Stimulated activated CD4-positive, alpha-beta T cell treated with anti-CD3 and anti-CD28 coated beads, Interleukin-12 subunit alpha, Interleukin-12 subunit beta, amount 100 ng/mL, for 4 hours (primary cell): Measurements from ENCODE around the gene VPS39.
"Not testable (repeated sequence)": the region's sequence is repeated elsewhere in the genome, so short reads cannot be mapped to it uniquely, and the experiment has no call there.

Experiments
- DNase-seq: peaks from one replicate; pipeline ENCODE4 v3.0.0-alpha.2; 2020

VPS39 gene, protein sequence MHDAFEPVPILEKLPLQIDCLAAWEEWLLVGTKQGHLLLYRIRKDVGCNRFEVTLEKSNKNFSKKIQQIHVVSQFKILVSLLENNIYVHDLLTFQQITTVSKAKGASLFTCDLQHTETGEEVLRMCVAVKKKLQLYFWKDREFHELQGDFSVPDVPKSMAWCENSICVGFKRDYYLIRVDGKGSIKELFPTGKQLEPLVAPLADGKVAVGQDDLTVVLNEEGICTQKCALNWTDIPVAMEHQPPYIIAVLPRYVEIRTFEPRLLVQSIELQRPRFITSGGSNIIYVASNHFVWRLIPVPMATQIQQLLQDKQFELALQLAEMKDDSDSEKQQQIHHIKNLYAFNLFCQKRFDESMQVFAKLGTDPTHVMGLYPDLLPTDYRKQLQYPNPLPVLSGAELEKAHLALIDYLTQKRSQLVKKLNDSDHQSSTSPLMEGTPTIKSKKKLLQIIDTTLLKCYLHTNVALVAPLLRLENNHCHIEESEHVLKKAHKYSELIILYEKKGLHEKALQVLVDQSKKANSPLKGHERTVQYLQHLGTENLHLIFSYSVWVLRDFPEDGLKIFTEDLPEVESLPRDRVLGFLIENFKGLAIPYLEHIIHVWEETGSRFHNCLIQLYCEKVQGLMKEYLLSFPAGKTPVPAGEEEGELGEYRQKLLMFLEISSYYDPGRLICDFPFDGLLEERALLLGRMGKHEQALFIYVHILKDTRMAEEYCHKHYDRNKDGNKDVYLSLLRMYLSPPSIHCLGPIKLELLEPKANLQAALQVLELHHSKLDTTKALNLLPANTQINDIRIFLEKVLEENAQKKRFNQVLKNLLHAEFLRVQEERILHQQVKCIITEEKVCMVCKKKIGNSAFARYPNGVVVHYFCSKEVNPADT

DNA sequence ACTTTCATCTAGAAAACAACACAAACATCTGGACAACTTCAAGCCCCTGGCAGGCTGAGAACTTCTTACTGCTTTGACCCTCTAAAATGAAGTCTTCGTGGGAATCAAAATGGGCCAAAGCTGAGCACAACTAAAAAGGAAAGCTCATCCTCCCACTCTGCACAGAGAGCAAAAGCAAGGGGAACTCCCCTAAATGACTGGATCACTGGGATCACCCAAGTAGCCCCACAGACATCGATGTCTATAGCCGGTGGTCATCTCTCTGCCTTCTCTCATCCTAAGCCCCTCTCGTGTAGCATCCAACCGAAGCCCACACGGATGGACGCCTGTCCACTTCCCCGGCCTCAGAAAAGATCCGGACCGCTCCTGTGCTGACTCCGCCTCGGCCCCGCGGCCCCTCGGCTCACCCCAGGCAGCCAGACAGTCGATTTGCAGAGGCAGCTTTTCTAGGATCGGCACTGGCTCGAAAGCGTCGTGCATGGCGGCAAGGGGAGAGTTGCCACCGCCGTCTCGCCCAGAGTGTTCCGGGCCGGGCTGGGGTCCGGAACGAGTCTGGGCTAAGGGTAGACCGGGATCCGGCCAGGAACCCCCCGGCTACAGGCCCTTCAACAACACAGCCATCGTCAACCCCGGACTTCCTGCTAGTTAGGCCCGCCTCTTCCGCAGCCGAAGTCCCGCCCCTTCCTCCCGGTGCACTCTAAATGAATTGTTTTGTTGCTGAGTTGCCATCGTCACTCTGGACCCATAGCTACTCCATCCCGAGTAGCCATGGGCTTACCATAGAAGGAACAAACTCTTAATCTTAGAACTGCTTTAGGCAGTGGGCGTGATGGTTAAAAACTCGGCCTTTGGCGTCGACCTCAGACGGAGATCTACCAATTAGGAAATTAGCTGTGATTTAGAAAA, at the start of gene VPS39:
Gene VPS39 (minus strand): TSS at position 631 of the 906 bp plus-strand sequence. CDS start 151 bp downstream, at position 480.
- DNase-seq: peak; percentile 77

GRCh38 chr15:42253300-42253699, 45.2 kb upstream of the VPS39 start:
- DNase-seq: no peak

DNA sequence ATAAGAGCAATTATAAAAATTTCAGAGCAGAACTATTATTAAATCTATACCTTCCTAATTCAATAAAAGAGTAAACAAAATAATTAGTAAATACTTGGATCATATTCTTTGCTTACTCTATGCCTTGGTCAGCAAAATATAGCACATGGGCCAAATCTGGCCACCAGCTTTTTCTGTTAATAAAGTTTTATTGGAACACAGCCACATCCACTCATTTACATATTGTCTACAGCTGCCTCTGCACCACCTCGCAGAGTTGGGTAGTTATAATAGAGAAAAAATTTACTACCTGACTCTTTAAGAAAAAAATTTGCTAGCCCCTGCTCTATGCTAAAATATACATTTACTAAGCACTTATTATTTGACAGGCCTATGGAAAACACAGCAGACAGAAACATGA, 32.7 kb upstream of the VPS39 start:
- DNase-seq: no peak

DNA sequence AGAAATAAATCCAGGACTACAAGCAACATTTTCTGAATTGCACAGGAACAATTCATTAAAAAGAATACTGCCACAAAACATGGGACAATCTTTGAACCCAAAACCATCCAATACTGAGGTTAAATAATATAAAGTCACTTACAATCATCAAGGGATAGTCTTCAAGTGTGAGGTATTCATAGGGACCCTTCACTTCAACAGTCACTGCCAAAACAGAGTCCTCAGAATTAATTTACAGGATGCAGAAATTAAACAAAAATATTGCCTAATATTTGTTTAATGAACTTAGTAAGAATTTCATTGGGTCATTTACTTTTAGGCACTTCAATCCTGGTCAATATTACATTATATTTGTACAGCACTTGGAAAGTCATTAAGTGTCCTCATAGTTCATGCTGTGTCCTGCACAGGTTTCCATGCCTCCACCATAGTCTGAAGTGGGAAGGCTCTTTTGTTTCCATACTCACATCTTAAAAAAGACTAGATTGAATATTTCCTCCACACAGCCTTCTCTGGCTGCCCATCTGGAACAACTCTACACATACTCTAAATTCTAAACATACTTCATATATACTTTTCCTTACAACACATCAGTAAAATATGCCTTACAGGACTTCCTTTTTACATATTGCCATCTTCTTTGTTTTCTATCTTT, 31.6 kb upstream of the VPS39 start:
- no peak for DNase-seq

- no peak for DNase-seq
Observed at GRCh38 chr15:42233107-42233506, 25.0 kb upstream of the VPS39 start.

GRCh38 chr15:42232606-42233005, 24.5 kb upstream of the VPS39 start:
- no peak for DNase-seq

DNA sequence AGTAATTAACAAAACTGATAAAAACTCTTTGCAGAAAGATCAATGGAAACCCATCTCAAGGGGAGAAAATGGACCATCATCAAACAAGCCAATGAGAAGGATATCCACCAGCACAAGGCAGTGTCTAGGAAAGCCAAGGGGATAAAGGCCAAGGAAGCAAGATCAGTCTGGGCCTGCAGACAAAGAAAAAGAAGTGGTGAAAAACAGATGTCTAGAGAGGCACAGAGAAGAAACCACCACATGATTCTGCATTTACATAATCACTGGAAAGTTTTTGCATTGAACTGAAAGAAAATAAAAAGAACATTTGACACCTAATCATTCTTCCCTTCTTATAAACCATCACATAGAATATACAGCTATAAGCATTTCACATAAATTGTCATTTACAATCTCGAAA, 23.0 kb upstream of the VPS39 start:
- DNase-seq: no peak

GRCh38 chr15:42228981-42229380, 20.9 kb upstream of the VPS39 start:
- not testable (repeated sequence) for DNase-seq

DNA sequence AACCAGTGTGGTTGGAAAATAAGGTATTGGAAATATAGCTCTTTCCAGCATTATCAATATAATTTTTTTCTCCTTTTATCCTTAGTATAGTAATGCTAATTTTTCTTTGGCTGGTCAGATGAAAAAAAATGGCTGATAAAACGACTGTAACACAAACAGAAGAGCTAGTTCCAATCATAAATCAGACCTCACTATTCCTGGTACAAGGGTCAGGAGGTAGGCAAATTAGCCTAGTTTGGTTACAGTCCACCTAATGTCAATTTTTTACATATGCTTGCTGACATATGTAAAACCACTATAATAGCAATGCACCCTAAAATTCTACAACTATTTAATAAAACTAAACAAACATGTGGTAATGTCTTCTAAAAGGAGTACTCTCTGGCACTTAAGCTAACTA, 19.9 kb upstream of the VPS39 start:
- no peak for DNase-seq

GRCh38 chr15:42226648-42227047, 18.5 kb upstream of the VPS39 start:
- no peak for DNase-seq

DNA sequence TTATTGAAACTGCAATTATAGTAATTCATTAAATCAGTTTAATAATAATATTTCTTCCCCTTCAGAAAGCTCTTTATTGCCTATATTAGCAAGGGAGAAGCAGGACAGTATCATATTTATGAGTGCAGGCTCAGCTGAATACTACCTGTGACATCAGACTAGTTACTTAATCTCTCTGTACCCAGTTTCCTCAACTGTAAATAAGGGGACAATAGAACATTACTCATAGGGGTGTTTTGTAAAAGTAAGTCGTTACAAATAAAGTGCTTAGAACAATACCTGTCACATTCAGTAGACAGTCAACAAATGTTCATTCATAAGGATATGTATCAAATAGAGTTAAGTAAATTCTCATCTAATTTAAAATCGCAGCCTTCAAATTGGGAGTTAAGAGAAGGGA, 12.1 kb upstream of the VPS39 start:
- DNase-seq: no peak

- no peak for DNase-seq
Observed at GRCh38 chr15:42218953-42219592, 11.0 kb upstream of the VPS39 start.

GRCh38 chr15:42217568-42217967, 9.5 kb upstream of the VPS39 start:
- DNase-seq: no peak

DNA sequence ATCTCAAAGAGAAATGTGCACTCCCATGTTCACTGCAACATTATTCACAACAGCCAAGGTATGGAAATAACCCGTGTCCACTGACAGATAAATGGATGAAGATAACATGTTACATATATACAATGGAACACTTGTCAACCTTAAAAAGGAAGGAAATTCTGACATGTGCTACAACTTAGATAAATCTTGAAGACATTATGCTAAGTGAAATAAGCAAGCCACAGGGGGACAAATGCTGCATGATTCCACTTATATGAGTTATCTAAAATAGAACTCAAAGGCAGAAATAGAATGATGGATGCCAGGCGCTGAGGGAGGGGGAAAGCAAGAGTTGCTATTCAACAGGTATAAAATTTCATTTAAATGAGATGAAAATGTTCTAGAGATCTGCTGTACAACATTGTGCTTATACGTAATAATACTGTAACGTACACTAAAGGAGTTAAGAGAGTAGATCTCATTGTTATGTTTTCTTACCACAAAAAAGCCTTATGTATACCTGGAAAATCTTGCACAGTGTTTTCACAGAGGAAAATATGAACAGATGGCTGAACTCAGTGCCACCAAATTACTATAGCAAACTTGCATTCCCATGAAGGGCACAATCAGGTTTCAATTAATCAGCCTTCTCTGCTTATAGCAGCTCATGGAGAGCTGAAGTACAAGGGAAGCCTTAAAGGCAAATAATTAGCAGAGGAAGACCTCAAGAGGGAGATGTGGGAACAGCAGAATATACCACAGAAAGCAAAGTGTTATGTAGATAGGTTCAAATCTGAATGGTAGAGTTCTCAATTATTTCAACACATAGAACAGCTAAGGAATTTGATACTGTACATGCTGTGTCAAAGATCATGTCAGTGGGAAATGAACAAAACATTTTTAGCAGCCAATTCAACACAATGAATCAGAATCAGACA, 8.1 kb upstream of the VPS39 start:
- no peak for DNase-seq

DNA sequence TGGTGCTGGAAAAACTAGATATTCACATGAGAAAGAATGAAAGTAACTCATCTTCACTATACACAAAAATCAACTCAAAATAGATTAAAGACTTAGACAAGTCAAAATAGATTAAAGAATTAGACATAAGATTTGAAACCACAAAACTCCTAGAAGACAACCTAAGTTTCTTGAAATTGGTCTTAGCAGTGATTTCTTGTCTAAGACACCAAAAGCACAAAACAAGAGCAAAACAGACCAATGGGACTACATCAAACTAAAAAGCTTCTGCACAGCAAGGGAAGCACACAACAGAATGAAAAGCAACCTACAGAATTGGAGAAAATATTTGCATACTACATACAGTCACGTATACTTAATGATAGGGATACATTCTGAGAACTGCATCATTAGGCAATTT, 6.5 kb upstream of the VPS39 start:
- DNase-seq: no peak

GRCh38 chr15:42213511-42213910, 5.4 kb upstream of the VPS39 start:
- DNase-seq: no peak

DNA sequence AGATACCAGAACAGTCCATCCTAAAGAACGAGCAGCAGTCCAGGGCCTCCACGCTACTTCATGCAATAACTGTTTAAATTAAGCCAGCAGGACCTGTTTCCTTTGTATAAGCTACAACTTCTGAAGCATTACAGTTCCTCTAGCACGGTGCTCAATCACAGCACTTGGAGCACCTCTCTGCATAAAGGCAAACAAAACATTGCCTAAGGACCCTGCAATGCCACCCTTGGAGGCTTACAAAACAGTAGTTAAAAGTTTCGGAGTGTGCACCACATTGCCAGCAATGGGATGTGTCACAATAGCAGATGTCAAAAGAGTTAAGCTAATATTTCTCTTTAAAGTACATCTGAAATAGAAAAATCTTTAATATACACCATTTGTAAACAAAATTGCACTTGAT, 2.6 kb upstream of the VPS39 start:
- DNase-seq: no peak

DNA sequence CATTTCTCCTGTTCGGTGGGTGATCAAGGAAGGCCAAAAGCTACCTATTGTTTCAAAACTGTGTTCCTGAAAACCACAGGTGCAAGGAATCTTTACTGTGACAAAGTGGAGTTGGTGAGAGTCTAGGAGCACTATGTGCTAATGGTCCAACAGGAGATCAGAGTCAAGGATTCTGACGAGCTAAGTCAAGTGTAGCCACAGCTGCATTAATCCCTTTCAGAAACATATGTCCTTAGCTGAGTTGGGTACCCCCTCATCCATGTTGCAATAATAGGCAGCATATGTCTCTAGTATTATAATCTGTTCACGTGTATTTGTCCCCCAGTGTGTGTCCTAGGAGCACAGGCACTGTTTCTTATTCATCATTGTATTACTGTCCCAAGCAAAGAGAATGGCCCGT, 1.7 kb downstream of the VPS39 start:
- DNase-seq: no peak

DNA sequence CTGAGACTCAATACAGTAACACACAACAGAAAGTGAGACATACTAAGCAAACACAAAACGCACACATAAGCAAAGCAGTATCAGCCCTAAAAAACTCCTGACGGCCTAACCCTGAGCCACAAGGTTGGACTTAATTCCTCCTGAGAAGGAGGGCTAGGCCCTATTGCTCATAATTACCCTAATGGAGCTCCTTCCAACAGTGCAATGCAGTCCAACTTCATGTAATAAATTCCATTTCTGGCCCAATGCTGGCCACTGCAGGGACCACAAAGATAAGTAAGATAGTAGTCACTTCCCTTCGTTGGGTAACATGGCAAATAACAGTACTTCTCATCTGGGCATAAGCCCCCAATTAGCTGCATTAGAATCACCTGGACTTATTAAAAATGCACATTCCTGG, 4.2 kb downstream of the VPS39 start:
- DNase-seq: no peak

- DNase-seq: no peak
Observed at GRCh38 chr15:42202653-42203052, 5.5 kb downstream of the VPS39 start.

DNA sequence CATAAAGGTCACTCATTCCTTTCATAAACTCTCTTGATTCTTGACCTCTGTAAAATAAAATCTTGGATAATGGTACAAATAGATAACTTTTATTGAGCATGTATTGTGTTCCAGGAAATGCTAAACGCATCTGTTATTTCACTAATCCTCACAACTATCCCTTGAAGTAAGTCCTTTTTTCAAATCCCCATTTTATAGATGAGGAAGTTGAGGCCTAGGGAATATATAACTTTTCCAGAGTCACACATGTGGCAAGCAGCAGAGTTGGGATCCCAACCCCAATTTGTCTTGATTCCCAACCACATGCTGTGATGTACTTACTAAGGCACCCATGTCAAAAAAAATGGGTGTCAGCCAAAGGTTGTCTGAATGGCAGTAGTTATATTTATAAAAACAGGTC, 6.3 kb downstream of the VPS39 start:
- DNase-seq: no peak
